Endothelial cell of umbilical vein (primary cell): ENCODE measurements around the gene MN1. TPM values are rescaled to one million over a fixed set of nuclear protein-coding genes. Genes with fewer than 3 reads are reported as not detected.

Source experiments
- BruUV-seq: library from RNA; stranded (reverse); fragments of 400-500 nt; replicated peaks from 2 replicates; lab custom pipeline; 2021; lab: Mats Ljungman, UMichigan
- CTCF ChIA-PET: fragments of 300-600, 350-600 bp; sonication (Branson Sonifier 250); formaldehyde crosslinking; loops from one replicate; lab custom pipeline; 2021; ENCODE audit warnings: antibody characterized with exemption, inconsistent platforms; lab: Charles Lee
- POLR2A ChIA-PET: fragments of 300-600, 350-600 bp; sonication (Branson Sonifier 250); formaldehyde crosslinking; loops from one replicate; lab custom pipeline; 2021; ENCODE audit warnings: antibody characterized with exemption, inconsistent platforms; lab: Charles Lee
- DNase-seq: peaks from one replicate; pipeline ENCODE4 v3.0.0-alpha.2; 2011; ENCODE audit warnings: low read depth, low spot score
- FAIRE-seq: peaks from 2 replicates; lab custom pipeline; 2011; peaks lifted over from hg19 to GRCh38; lab: Jason Lieb, UNC
- H2AFZ ChIP-seq: 2 replicates; pipeline ENCODE4 v1.6.0; 2012; ENCODE audit warnings: low read depth, low read length, control low read depth, inconsistent platforms
- H3K27ac ChIP-seq: 2 replicates; pipeline ENCODE4 v1.5.1; 2011; ENCODE audit warnings: low read depth, mild to moderate bottlenecking, control low read depth, low read length, moderate library complexity; ENCODE audit not compliant: insufficient read depth
- H3K27me3 ChIP-seq, 2 experiments: 2 replicates each; pipeline versions ENCODE4 v1.6.0 to v1.6.1; 2011; ENCODE audit warnings: low read length in 2 of 2, mixed read lengths in 1 of 2; ENCODE audit not compliant: control insufficient read depth in 2 of 2, insufficient read depth in 2 of 2
- H3K36me3 ChIP-seq, 2 experiments: 2 replicates in 1 of 2; 3 replicates in 1 of 2; pipeline ENCODE4 v1.5.1; 2011; ENCODE audit warnings: low read length in 2 of 2, mild to moderate bottlenecking in 1 of 2, moderate library complexity in 1 of 2; ENCODE audit not compliant: control insufficient read depth in 2 of 2, insufficient read depth in 2 of 2; ENCODE audit errors: extremely low read depth in 1 of 2
- H3K4me1 ChIP-seq: 3 replicates; pipeline ENCODE4 v1.5.1; 2011; ENCODE audit warnings: mild to moderate bottlenecking, low read length; ENCODE audit not compliant: control insufficient read depth, insufficient read depth; ENCODE audit errors: extremely low read depth
- H3K4me2 ChIP-seq: 2 replicates; pipeline ENCODE4 v1.6.1; 2011; ENCODE audit warnings: low read length, control low read depth, mixed read lengths; ENCODE audit not compliant: insufficient read depth
- H3K4me3 ChIP-seq, 3 experiments: fragments of 200-600 bp in 1 of 3; sonication (generic), shearing (Covaris generic) in 1 of 3; replicated peaks in 1 of 3; 2 replicates each; pipeline ENCODE4 v1.5.1; 2011 to 2016; ENCODE audit warnings: control low read depth in 3 of 3, low read length in 3 of 3, mild to moderate bottlenecking in 2 of 3, inconsistent platforms in 1 of 3, low read depth in 1 of 3, moderate library complexity in 1 of 3; ENCODE audit not compliant: insufficient read depth in 1 of 3
- H3K79me2 ChIP-seq: 2 replicates; pipeline ENCODE4 v1.6.0; 2012; ENCODE audit warnings: low read length, inconsistent platforms; ENCODE audit not compliant: control insufficient read depth, insufficient read depth
- H3K9ac ChIP-seq: replicated peaks from 2 replicates; pipeline ENCODE3; 2011; ENCODE audit warnings: low read length, control low read depth; ENCODE audit not compliant: insufficient read depth; ENCODE audit errors: extremely low read depth
- H3K9me1 ChIP-seq: replicated peaks from 3 replicates; pipeline ENCODE4 v1.6.0; 2011; ENCODE audit warnings: mild to moderate bottlenecking, low read length; ENCODE audit not compliant: control insufficient read depth, insufficient read depth; ENCODE audit errors: extremely low read depth
- H3K9me3 ChIP-seq: replicated peaks from 2 replicates; pipeline ENCODE4 v1.5.1; 2012; ENCODE audit warnings: low read length, inconsistent platforms; ENCODE audit not compliant: control insufficient read depth, insufficient read depth
- H4K20me1 ChIP-seq: replicated peaks from 2 replicates; pipeline ENCODE3; 2011; ENCODE audit warnings: mild to moderate bottlenecking, low read length; ENCODE audit not compliant: control insufficient read depth, insufficient read depth; ENCODE audit errors: extremely low read depth
- EZH2 ChIP-seq: IDR thresholded peaks from 2 replicates; pipeline ENCODE4 v1.6.1; 2012; ENCODE audit warnings: borderline replicate concordance, low read depth, mild to moderate bottlenecking, moderate library complexity, low read length, inconsistent platforms; ENCODE audit not compliant: severe bottlenecking
- JUN ChIP-seq: IDR thresholded peaks from 2 replicates; pipeline ENCODE4 v1.6.1; 2011; ENCODE audit warnings: borderline replicate concordance, low read depth; ENCODE audit not compliant: insufficient read length, insufficient read depth
- MAX ChIP-seq: IDR thresholded peaks from 2 replicates; pipeline ENCODE4 v1.6.1; 2011; ENCODE audit not compliant: insufficient read depth, insufficient read length
- POLR2AphosphoS5 ChIP-seq: IDR thresholded peaks from 2 replicates; pipeline ENCODE4 v1.6.1; 2012; ENCODE audit warnings: low read depth, mild to moderate bottlenecking, control low read depth, low read length, moderate library complexity; ENCODE audit not compliant: insufficient read depth
- dilution Hi-C: fragments of 300-500 bp; cut with MboI; formaldehyde crosslinking; loops from one replicate; pipeline ENCODE4 v1.15.0; 2019; ENCODE audit warnings: low sequenced_read_pairs; ENCODE audit not compliant: extremely low pct_ligation_motif_present
- intact Hi-C: fragments of 100-400 bp; cut with micrococcal nuclease; formaldehyde crosslinking; loops from one replicate; pipeline ENCODE4 v1.10.0; 2022
- polyA plus RNA-seq, 4 experiments: library from polyadenylated mRNA; depleted of rRNA in 3 of 4; stranded (reverse) in 3 of 4; unstranded in 1 of 4; fragments of >200 nt; gene quantifications; 2 replicates each; pipeline versions ENCODE4 v1.2.1 to v1.2.3, GENCODE V29; 2011 to 2012; ENCODE audit warnings: missing spikeins in 1 of 4
- total RNA-seq: library from RNA; stranded (reverse); gene quantifications from 2 replicates; pipeline ENCODE4 v1.2.3, GENCODE V29; 2021

MN1 gene
- total and polyA plus RNA-seq, 2 donors (not counting 3 experiments of a cell fraction or from before 2014, with no cell fraction given), result 3.8 to 5.2 TPM

- H3K9me1 ChIP-seq, result no peaks in the 10 kb centered on the region
- FAIRE-seq (no peak), DNase-seq (no peak)
- dilution Hi-C loops (no loop called here), intact Hi-C loops (loop anchor here (5.0 to 10.0 kb wide), 11 partner anchors 113 to 963 kb away; no protein-coding TSS in a partner anchor)
- H3K9me3 ChIP-seq, result no peaks in the 10 kb centered on the region
- BruUV-seq, result no TSS peak
- H2AFZ ChIP-seq, result no peak overlapping the region
- H3K27ac ChIP-seq, result no peak overlapping the region
- ChIA-PET CTCF (interaction anchor here (0.7 kb wide), 1 partner anchor 102 kb away, joined by 3 read pairs; no protein-coding TSS in a partner anchor), POLR2A (no interaction called here)
- H3K36me3 ChIP-seq, result no peaks in the 10 kb centered on the region
- TF ChIP-seq MAX (no peak), EZH2 (peak; percentile 84), JUN (no peak), POLR2AphosphoS5 (no peak)
- no peaks in the 10 kb centered on the region for H4K20me1 ChIP-seq
- H3K27me3 ChIP-seq, result peaks cover 11 to 56% of the 10 kb centered on the region in 2 experiments
- no peak overlapping the region for H3K9ac ChIP-seq
- peaks cover 17% of the 10 kb centered on the region for H3K4me1 ChIP-seq
- H3K79me2 ChIP-seq, result no peaks in the 10 kb centered on the region
- peak overlapping the region in 1 of 3 experiments; percentile 52 for H3K4me3 ChIP-seq
- H3K4me2 ChIP-seq, result no peak overlapping the region
Observed at GRCh38 chr22:27799827-27800249, 1.7 kb downstream of the MN1 start.

GRCh38 chr22:27799015-27799826, 2.3 kb downstream of the MN1 start:
- dilution Hi-C loops (no loop called here), intact Hi-C loops (no loop called here)
- POLR2A ChIA-PET, result no interaction called here
- no peak for FAIRE-seq
- TF ChIP-seq EZH2, result peak; percentile 39
- TF ChIP-seq MAX, result no peak
- no peak overlapping the region for H2AFZ ChIP-seq
- no peak overlapping the region for H3K27ac ChIP-seq
- BruUV-seq, result no TSS peak
- H3K79me2 ChIP-seq, result no peaks in the 10 kb centered on the region
- no peak for DNase-seq
- CTCF ChIA-PET, result no interaction called here
- no peak overlapping the region for H3K9ac ChIP-seq
- peak overlapping the region in 1 of 3 experiments; percentile 52 for H3K4me3 ChIP-seq
- H3K4me2 ChIP-seq, result no peak overlapping the region
- peaks cover 11 to 59% of the 10 kb centered on the region in 2 experiments for H3K27me3 ChIP-seq
- H3K36me3 ChIP-seq, result no peaks in the 10 kb centered on the region
- no peaks in the 10 kb centered on the region for H3K9me1 ChIP-seq
- H3K9me3 ChIP-seq, result no peaks in the 10 kb centered on the region
- H3K4me1 ChIP-seq, result peaks cover 17% of the 10 kb centered on the region
- no peaks in the 10 kb centered on the region for H4K20me1 ChIP-seq
